K562 (cell line): Measurements from ENCODE around the gene TMEM107. TPM values are rescaled to one million over a fixed set of nuclear protein-coding genes. Genes with fewer than 3 reads are reported as not detected.

Experiments used
- BHLHE40 ChIP-seq: IDR thresholded peaks from 2 replicates; pipeline ENCODE4 v1.6.1; 2011; ENCODE audit warnings: low read length, improper control_type of control experiment
- CBX3 ChIP-seq, 2 experiments: IDR thresholded peaks; 1 replicate in 1 of 2; 2 replicates in 1 of 2; pipeline ENCODE4 v1.6.1; 2012; ENCODE audit warnings: inconsistent platforms in 2 of 2, low read length in 2 of 2, borderline replicate concordance in 1 of 2, control low read depth in 1 of 2
- FOXJ2 ChIP-seq: fragments of 200-800 bp; sonication (Bioruptor generic); IDR thresholded peaks from 2 replicates; pipeline ENCODE4 v1.6.1; 2016; ENCODE audit warnings: missing genetic modification characterization, missing compliant biosample characterization
- FOXK1 ChIP-seq: sonication (generic); formaldehyde crosslinking; IDR thresholded peaks from 2 replicates; pipeline ENCODE4 v1.8.0; 2022; ENCODE audit warnings: missing genetic modification reagents, mild to moderate bottlenecking, borderline replicate concordance
- FUS ChIP-seq: fragments of 200-400 bp; formaldehyde crosslinking; optimal IDR thresholded peaks from 2 replicates; pipeline ENCODE3; 2017; ENCODE audit warnings: low read depth, low read length
- GATAD2A ChIP-seq: fragments of 450-650 bp; IDR thresholded peaks from 2 replicates; pipeline ENCODE4 v1.6.1; 2017
- GTF2E2 ChIP-seq: fragments of 200-800 bp; sonication (Bioruptor generic); IDR thresholded peaks from 2 replicates; pipeline ENCODE4 v1.6.1; 2016; ENCODE audit warnings: missing genetic modification characterization, missing compliant biosample characterization
- HDAC1 ChIP-seq, 2 experiments: fragments of 450-650 bp; IDR thresholded peaks; 2 replicates each; pipeline ENCODE4 v1.6.1; 2016 to 2017; ENCODE audit warnings: inconsistent platforms in 1 of 2, mild to moderate bottlenecking in 1 of 2, moderate library complexity in 1 of 2
- KDM4B ChIP-seq, 2 experiments: fragments of 450-650 bp in 1 of 2; sonication (generic) in 1 of 2; IDR thresholded peaks; 2 replicates each; pipeline ENCODE4 v1.6.1; 2016 to 2017; ENCODE audit warnings: borderline replicate concordance in 2 of 2, antibody characterized with exemption in 1 of 2, low read depth in 1 of 2, mild to moderate bottlenecking in 1 of 2
- KDM5B ChIP-seq: fragments of 200-600 bp; sonication (generic); IDR thresholded peaks from 2 replicates; pipeline ENCODE4 v1.6.1; 2012; ENCODE audit warnings: low read depth, mild to moderate bottlenecking, moderate library complexity, low read length, control low read depth, inconsistent platforms; ENCODE audit not compliant: insufficient replicate concordance
- KLF6 ChIP-seq: fragments of 250-450 bp; sonication (Bioruptor Pico); IDR thresholded peaks from 2 replicates; pipeline ENCODE4 v1.4.0; 2020; ENCODE audit warnings: mild to moderate bottlenecking, moderate library complexity, borderline replicate concordance
- MTA1 ChIP-seq: fragments of 450-650 bp; IDR thresholded peaks from 2 replicates; pipeline ENCODE4 v1.6.1; 2017; ENCODE audit warnings: borderline replicate concordance
- MTA3 ChIP-seq: fragments of 450-650 bp; formaldehyde crosslinking; IDR thresholded peaks from 2 replicates; pipeline ENCODE4 v1.6.1; 2017; ENCODE audit warnings: mild to moderate bottlenecking, borderline replicate concordance
- NCOA2 ChIP-seq, 2 experiments: fragments of 450-650 bp; IDR thresholded peaks; 2 replicates each; pipeline ENCODE4 v1.6.1; 2018; ENCODE audit warnings: mild to moderate bottlenecking in 2 of 2, moderate library complexity in 1 of 2; ENCODE audit not compliant: partially characterized antibody in 2 of 2
- POLR2H ChIP-seq: IDR thresholded peaks from 2 replicates; pipeline ENCODE4 v1.6.1; 2016; ENCODE audit warnings: missing genetic modification characterization, low read depth, mild to moderate bottlenecking, control low read depth, missing compliant biosample characterization, moderate library complexity
- PURB ChIP-seq: sonication (generic); formaldehyde crosslinking; IDR thresholded peaks from 2 replicates; pipeline ENCODE4 v1.9.0; 2021; ENCODE audit warnings: low read depth, mild to moderate bottlenecking, missing genetic modification reagents
- RHOXF2B ChIP-seq: fragments of 250-450 bp; sonication (Bioruptor Pico); conservative IDR thresholded peaks from 2 replicates; pipeline ENCODE4 v1.5.1; 2021
- SMARCB1 ChIP-seq: IDR thresholded peaks from 2 replicates; pipeline ENCODE4 v1.6.1; 2011; ENCODE audit warnings: improper control_type of control experiment, low read depth; ENCODE audit not compliant: insufficient read length
- TCFL5 ChIP-seq: fragments of 250-450 bp; sonication (Bioruptor Pico); conservative IDR thresholded peaks from 2 replicates; pipeline ENCODE4 v1.6.1; 2021; ENCODE audit warnings: mild to moderate bottlenecking, moderate library complexity, matching md5 sums
- TEAD2 ChIP-seq: fragments of 450-650 bp; IDR thresholded peaks from 2 replicates; pipeline ENCODE4 v1.6.1; 2016; ENCODE audit warnings: missing genetic modification characterization, control low read depth, missing compliant biosample characterization
- TOE1 ChIP-seq, 2 experiments: fragments of 450-650 bp in 1 of 2; sonication (generic) in 1 of 2; formaldehyde crosslinking in 1 of 2; IDR thresholded peaks; 2 replicates each; pipeline versions ENCODE4 v1.7.1 to v1.8.0; 2016 to 2022; ENCODE audit warnings: borderline replicate concordance in 2 of 2, mild to moderate bottlenecking in 2 of 2, antibody characterized with exemption in 1 of 2, inconsistent platforms in 1 of 2, low read depth in 1 of 2, missing genetic modification reagents in 1 of 2, moderate library complexity in 1 of 2
- ZBTB8A ChIP-seq: fragments of 450-650 bp; IDR thresholded peaks from 2 replicates; pipeline ENCODE4 v1.6.1; 2018; ENCODE audit warnings: mild to moderate bottlenecking, moderate library complexity; ENCODE audit not compliant: partially characterized antibody
- ZNF121 ChIP-seq: sonication (generic); formaldehyde crosslinking; conservative IDR thresholded peaks from 2 replicates; pipeline ENCODE4 v1.8.0; 2022; ENCODE audit warnings: missing genetic modification reagents
- ZNF134 ChIP-seq: fragments of 250-450 bp; sonication (Bioruptor Pico); conservative IDR thresholded peaks from 2 replicates; pipeline ENCODE4 v1.4.0; 2020
- ZNF384 ChIP-seq: IDR thresholded peaks from 2 replicates; pipeline ENCODE4 v1.6.1; 2012; ENCODE audit warnings: low read depth, low read length, improper control_type of control experiment
- ZNF408 ChIP-seq: fragments of 250-450 bp; sonication (Bioruptor Pico); IDR thresholded peaks from 2 replicates; pipeline ENCODE4 v1.4.0; 2020; ENCODE audit warnings: low read depth, mild to moderate bottlenecking, moderate library complexity
- polyA plus RNA-seq, 8 experiments: library from polyadenylated mRNA; depleted of rRNA in 4 of 8; stranded (reverse) in 5 of 8; unstranded in 3 of 8; fragments of >200 nt; fragmentation: Nextera tagmentation in 2 of 8; fragmentation: Illumina TruSeq in 1 of 8; extraction: Ambion mirVana in 2 of 8; extraction: Trizol in 1 of 8; gene quantifications; 2 replicates each; pipeline versions ENCODE4 v1.2.1 to v1.2.3, GENCODE V29; 2011 to 2014; ENCODE audit warnings: inconsistent platforms in 1 of 8, missing spikeins in 1 of 8
- total RNA-seq, 7 experiments: library from RNA; depleted of rRNA in 6 of 7; stranded (reverse); fragments of >200 nt in 6 of 7; fragmentation: Illumina TruSeq in 2 of 7; extraction: Trizol in 2 of 7; gene quantifications; 2 replicates each; pipeline versions ENCODE4 v1.2.1 to v1.2.3, GENCODE V29; 2011 to 2021; ENCODE audit warnings: low replicate concordance in 1 of 7
- TF ChIP-seq, protein P1 (sequence below): fragments of 450-650 bp; IDR thresholded peaks from 2 replicates; pipeline ENCODE4 v1.7.0; 2016; ENCODE audit warnings: borderline replicate concordance

Gene TMEM107
- total and polyA plus RNA-seq, 9 of the 15 experiments (the other 6 are each of a cell fraction or from before 2014, with no cell fraction given) = 7.1 to 26.2 (median 16.9) TPM

DNA sequence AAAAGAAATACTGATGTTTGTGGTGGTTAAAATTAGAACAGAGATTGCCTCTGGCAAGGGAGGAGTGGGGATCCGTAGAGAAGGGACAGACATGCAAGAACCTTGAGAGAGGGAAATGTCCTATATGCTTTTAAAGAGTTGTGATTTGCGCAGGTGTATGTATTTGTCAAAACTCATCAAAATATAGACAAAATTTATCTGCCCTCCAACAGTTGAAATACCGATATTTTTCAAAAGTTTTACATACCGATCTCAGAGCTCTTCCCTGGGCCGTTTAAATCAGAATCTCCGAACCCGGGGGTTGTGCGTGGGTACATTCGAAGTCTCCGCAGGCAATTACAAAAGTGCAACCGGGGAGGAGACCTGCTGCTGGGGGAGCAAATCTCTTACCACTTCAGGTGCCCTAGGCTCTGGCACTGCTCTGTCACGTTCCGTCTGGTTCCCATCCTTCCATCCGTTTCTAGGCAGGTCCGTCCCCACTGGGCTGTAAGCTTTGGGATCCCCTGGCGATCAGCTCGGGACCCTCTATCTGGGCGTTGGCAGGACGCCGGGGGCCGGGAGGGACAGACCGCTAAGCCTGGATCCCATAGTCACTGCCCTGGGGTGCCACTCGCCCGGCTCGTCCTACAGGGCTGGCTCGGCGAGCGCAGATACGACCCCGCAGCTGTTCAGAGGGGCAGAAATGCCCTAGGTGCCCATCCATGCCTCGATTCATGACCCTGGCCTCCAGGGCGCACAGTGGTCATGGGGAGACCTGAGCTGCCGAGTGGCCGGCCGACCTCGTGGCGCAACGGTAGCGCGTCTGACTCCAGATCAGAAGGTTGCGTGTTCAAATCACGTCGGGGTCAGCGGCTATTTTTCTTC lies 9.6 kb upstream of the TMEM107 start (continued):
- TF ChIP-seq HDAC1 (IDR thresholded peaks at IDR 0.05) (peak; percentile 16 to 89; a peak in 2 of 4 replicates), KDM4B (IDR thresholded peaks at IDR 0.05; ENCODE audit: borderline replicate concordance in 2 of 2, low read depth in 1 of 2) (no peak), KLF6 (CRISPR knock-in tag) (no peak), BHLHE40 (no peak), ZNF121 (CRISPR knock-in tag) (no peak), MTA3 (peak; percentile 55), ZNF384 (no peak), ZBTB8A (peak; percentile 70), TCFL5 (no peak), MTA1 (no peak), FUS (no peak), FOXJ2 (tag) (no peak), ZNF134 (CRISPR knock-in tag) (no peak), RHOXF2B (CRISPR knock-in tag) (no peak), TOE1 (IDR thresholded peaks at IDR 0.05; ENCODE audit: borderline replicate concordance) (no peak), TOE1 (CRISPR knock-in tag; IDR thresholded peaks at IDR 0.05; ENCODE audit: borderline replicate concordance, low read depth) (peak; percentile 81; the same call in 1 of the 2 replicates), ZNF408 (CRISPR knock-in tag) (no peak), POLR2H (tag) (no peak), SMARCB1 (no peak), TEAD2 (tag) (no peak), PURB (no peak), NCOA2 (IDR thresholded peaks at IDR 0.05; ENCODE audit: partially characterized antibody in 2 of 2) (no peak), GATAD2A (no peak), CBX3 (IDR thresholded peaks at IDR 0.05; ENCODE audit: borderline replicate concordance in 1 of 2, low read length in 2 of 2) (0 out of 3 replicates have a peak, but pooled peaks of 1 of the 2 experiments have one; percentile 31), KDM5B (peak; percentile 84), GTF2E2 (tag) (no peak), FOXK1 (CRISPR knock-in tag) (no peak)
- TF ChIP-seq, protein P1, sequence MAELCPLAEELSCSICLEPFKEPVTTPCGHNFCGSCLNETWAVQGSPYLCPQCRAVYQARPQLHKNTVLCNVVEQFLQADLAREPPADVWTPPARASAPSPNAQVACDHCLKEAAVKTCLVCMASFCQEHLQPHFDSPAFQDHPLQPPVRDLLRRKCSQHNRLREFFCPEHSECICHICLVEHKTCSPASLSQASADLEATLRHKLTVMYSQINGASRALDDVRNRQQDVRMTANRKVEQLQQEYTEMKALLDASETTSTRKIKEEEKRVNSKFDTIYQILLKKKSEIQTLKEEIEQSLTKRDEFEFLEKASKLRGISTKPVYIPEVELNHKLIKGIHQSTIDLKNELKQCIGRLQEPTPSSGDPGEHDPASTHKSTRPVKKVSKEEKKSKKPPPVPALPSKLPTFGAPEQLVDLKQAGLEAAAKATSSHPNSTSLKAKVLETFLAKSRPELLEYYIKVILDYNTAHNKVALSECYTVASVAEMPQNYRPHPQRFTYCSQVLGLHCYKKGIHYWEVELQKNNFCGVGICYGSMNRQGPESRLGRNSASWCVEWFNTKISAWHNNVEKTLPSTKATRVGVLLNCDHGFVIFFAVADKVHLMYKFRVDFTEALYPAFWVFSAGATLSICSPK = no peak
